ENCODE data around the gene SPIRE1. TPM values are rescaled to one million over a fixed set of nuclear protein-coding genes. Genes with fewer than 3 reads are reported as not detected.

Gene SPIRE1
- total and polyA plus RNA-seq, 4 donors, result 0.29 to 5.7 (median 3.2) TPM

- H3K4me3 ChIP-seq (ENCODE audit: low read depth in 1 of 3, low read length in 3 of 3), result no peak overlapping the region
- no peaks in the 10 kb centered on the region for H3K9me3 ChIP-seq (ENCODE audit: control insufficient read depth in 4 of 4, low read length in 3 of 4)
- WGBS, result 70% methylated on average over 2 of the region's 2 CpGs
These were observed 42.2 kb downstream of the SPIRE1 start for GRCh38 chr18:12615748-12616147.

DNA sequence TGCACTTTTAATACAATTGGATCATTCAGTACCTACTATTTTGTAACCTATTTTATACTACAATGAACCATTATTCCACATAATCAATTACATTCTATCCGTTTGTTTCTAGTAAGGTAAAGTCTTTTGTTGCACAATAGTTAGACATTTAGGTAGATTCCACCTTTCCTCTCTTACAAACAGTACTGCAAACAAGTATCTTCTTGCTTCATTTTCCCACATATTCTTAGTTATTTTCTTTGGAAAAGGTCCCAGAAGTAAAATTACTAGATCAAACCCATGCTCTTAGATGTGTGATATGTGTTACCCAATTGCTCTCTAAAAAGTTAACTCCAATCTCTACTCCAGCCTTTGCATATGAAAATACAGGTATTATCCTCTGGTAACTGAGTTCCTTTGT lies 49.6 kb downstream of the SPIRE1 start:
- 36% methylated on average over 1 of the region's 1 CpG for WGBS
- Histone ChIP-seq H3K9ac (ENCODE audit: low read depth in 1 of 2, low read length in 2 of 2) (no peak overlapping the region), H3K27ac (ENCODE audit: low read depth in 1 of 2, low read length in 2 of 2) (no peak overlapping the region), H3K36me3 (ENCODE audit: control insufficient read depth in 4 of 4, insufficient read depth in 3 of 4, low read depth in 1 of 4, low read length in 3 of 4) (no peaks in the 10 kb centered on the region), H3K4me1 (ENCODE audit: control insufficient read depth in 4 of 4, insufficient read depth in 4 of 4, low read length in 3 of 4) (no peaks in the 10 kb centered on the region), H3K9me3 (ENCODE audit: control insufficient read depth in 4 of 4, low read length in 3 of 4) (no peaks in the 10 kb centered on the region), H3K4me3 (ENCODE audit: low read depth in 1 of 3, low read length in 3 of 3) (no peak overlapping the region), H3K27me3 (ENCODE audit: control insufficient read depth in 4 of 4, insufficient read depth in 4 of 4, low read length in 3 of 4) (no peaks in the 10 kb centered on the region)
- DNase-seq (ENCODE audit: low spot score), result no peak
- TF ChIP-seq SP1 (IDR thresholded peaks at IDR 0.05) (no peak), HNF4A (conservative IDR thresholded peaks at IDR 0.05) (peak in 1 of 2 donors; percentile 24), EGR1 (IDR thresholded peaks at IDR 0.05; ENCODE audit: low read depth in 2 of 2) (no peak), MAX (IDR thresholded peaks at IDR 0.05) (no peak), ATF3 (IDR thresholded peaks at IDR 0.05) (no peak), TAF1 (conservative IDR thresholded peaks at IDR 0.05) (no peak), RXRA (IDR thresholded peaks at IDR 0.05) (peak in 1 of 2 donors; percentile 29), FOXA2 (IDR thresholded peaks at IDR 0.05) (no peak), NR2F2 (IDR thresholded peaks at IDR 0.05) (no peak)
- TF ChIP-seq, protein P1, sequence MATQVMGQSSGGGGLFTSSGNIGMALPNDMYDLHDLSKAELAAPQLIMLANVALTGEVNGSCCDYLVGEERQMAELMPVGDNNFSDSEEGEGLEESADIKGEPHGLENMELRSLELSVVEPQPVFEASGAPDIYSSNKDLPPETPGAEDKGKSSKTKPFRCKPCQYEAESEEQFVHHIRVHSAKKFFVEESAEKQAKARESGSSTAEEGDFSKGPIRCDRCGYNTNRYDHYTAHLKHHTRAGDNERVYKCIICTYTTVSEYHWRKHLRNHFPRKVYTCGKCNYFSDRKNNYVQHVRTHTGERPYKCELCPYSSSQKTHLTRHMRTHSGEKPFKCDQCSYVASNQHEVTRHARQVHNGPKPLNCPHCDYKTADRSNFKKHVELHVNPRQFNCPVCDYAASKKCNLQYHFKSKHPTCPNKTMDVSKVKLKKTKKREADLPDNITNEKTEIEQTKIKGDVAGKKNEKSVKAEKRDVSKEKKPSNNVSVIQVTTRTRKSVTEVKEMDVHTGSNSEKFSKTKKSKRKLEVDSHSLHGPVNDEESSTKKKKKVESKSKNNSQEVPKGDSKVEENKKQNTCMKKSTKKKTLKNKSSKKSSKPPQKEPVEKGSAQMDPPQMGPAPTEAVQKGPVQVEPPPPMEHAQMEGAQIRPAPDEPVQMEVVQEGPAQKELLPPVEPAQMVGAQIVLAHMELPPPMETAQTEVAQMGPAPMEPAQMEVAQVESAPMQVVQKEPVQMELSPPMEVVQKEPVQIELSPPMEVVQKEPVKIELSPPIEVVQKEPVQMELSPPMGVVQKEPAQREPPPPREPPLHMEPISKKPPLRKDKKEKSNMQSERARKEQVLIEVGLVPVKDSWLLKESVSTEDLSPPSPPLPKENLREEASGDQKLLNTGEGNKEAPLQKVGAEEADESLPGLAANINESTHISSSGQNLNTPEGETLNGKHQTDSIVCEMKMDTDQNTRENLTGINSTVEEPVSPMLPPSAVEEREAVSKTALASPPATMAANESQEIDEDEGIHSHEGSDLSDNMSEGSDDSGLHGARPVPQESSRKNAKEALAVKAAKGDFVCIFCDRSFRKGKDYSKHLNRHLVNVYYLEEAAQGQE (IDR thresholded peaks at IDR 0.05), result no peak

More at GRCh38 chr18:12615748-12616147, 42.2 kb downstream of the SPIRE1 start:
- Histone ChIP-seq H3K4me1 (ENCODE audit: control insufficient read depth in 4 of 4, insufficient read depth in 4 of 4, low read length in 3 of 4) (no peaks in the 10 kb centered on the region), H3K27me3 (ENCODE audit: control insufficient read depth in 4 of 4, insufficient read depth in 4 of 4, low read length in 3 of 4) (no peaks in the 10 kb centered on the region), H3K27ac (ENCODE audit: low read depth in 1 of 2, low read length in 2 of 2) (no peak overlapping the region), H3K36me3 (ENCODE audit: control insufficient read depth in 4 of 4, insufficient read depth in 3 of 4, low read depth in 1 of 4, low read length in 3 of 4) (no peaks in the 10 kb centered on the region), H3K9ac (ENCODE audit: low read depth in 1 of 2, low read length in 2 of 2) (no peak overlapping the region)
- no peak for DNase-seq (ENCODE audit: low spot score)
- TF ChIP-seq EGR1 (IDR thresholded peaks at IDR 0.05; ENCODE audit: low read depth in 2 of 2), result no peak
- no peak for TF ChIP-seq HNF4A (conservative IDR thresholded peaks at IDR 0.05)
- TF ChIP-seq FOXA1 (IDR thresholded peaks at IDR 0.05), result no peak
- TF ChIP-seq RXRA (IDR thresholded peaks at IDR 0.05), result no peak
- no peak for TF ChIP-seq NR2F2 (IDR thresholded peaks at IDR 0.05)
- TF ChIP-seq, protein P2, sequence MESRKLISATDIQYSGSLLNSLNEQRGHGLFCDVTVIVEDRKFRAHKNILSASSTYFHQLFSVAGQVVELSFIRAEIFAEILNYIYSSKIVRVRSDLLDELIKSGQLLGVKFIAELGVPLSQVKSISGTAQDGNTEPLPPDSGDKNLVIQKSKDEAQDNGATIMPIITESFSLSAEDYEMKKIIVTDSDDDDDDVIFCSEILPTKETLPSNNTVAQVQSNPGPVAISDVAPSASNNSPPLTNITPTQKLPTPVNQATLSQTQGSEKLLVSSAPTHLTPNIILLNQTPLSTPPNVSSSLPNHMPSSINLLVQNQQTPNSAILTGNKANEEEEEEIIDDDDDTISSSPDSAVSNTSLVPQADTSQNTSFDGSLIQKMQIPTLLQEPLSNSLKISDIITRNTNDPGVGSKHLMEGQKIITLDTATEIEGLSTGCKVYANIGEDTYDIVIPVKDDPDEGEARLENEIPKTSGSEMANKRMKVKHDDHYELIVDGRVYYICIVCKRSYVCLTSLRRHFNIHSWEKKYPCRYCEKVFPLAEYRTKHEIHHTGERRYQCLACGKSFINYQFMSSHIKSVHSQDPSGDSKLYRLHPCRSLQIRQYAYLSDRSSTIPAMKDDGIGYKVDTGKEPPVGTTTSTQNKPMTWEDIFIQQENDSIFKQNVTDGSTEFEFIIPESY (IDR thresholded peaks at IDR 0.05), result no peak
- TF ChIP-seq RAD21 (IDR thresholded peaks at IDR 0.05), result no peak
- TF ChIP-seq, protein P1 (IDR thresholded peaks at IDR 0.05), result no peak
